PFSK-1 (cell line): ENCODE results near the gene ENPP6.

Source experiments
- FOXP2 ChIP-seq: optimal IDR thresholded peaks from 2 replicates; pipeline ENCODE3; 2011; ENCODE audit warnings: borderline replicate concordance, control low read depth, inconsistent platforms; ENCODE audit not compliant: insufficient read depth; ENCODE audit errors: extremely low read length, extremely low read depth
- POLR2AphosphoS5 ChIP-seq: IDR thresholded peaks from 2 replicates; pipeline ENCODE4 v1.6.1; 2012; ENCODE audit warnings: low read depth, mild to moderate bottlenecking, control low read depth, low read length, moderate library complexity
- SIN3A ChIP-seq: IDR thresholded peaks from 2 replicates; pipeline ENCODE4 v1.6.1; 2012; ENCODE audit warnings: mild to moderate bottlenecking, low read length, moderate library complexity, borderline replicate concordance; ENCODE audit not compliant: insufficient read depth
- TAF1 ChIP-seq: IDR thresholded peaks from 2 replicates; pipeline ENCODE4 v1.6.1; 2012; ENCODE audit warnings: low read length, control low read depth, borderline replicate concordance; ENCODE audit not compliant: insufficient read depth
- TF ChIP-seq, protein P1 (sequence below), 2 experiments: IDR thresholded peaks; 2 replicates each; pipeline versions ENCODE4 v1.6.1 to v1.8.0; 2011 to 2012; ENCODE audit warnings: low read depth in 2 of 2, low read length in 2 of 2, control low read depth in 1 of 2, inconsistent platforms in 1 of 2, mild to moderate bottlenecking in 1 of 2, moderate library complexity in 1 of 2; ENCODE audit not compliant: insufficient read depth in 1 of 2

The ENPP6 gene

DNA sequence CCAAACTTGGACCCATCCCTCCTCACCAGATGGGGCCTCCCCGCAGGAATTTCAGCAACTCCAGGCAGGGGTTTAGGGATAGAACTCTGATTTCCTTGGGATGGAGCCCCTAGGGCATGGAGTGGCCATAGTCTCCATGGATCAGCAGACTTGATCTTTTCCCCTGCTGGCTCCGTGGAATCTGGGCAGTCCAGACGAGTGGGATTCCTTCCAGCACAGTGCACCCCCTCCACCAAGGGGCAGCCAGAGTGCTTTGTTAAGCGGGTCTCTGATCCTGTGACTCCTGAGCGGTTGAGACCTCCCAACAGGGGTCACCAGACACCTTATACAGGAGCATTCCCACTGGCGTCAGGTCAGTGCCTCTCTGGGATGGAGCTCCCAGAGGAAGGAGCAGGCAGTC, 40.4 kb downstream of the ENPP6 start:
- TF ChIP-seq POLR2AphosphoS5 (no peak), SIN3A (no peak), TAF1 (no peak), FOXP2 (no peak)
- TF ChIP-seq, protein P1, sequence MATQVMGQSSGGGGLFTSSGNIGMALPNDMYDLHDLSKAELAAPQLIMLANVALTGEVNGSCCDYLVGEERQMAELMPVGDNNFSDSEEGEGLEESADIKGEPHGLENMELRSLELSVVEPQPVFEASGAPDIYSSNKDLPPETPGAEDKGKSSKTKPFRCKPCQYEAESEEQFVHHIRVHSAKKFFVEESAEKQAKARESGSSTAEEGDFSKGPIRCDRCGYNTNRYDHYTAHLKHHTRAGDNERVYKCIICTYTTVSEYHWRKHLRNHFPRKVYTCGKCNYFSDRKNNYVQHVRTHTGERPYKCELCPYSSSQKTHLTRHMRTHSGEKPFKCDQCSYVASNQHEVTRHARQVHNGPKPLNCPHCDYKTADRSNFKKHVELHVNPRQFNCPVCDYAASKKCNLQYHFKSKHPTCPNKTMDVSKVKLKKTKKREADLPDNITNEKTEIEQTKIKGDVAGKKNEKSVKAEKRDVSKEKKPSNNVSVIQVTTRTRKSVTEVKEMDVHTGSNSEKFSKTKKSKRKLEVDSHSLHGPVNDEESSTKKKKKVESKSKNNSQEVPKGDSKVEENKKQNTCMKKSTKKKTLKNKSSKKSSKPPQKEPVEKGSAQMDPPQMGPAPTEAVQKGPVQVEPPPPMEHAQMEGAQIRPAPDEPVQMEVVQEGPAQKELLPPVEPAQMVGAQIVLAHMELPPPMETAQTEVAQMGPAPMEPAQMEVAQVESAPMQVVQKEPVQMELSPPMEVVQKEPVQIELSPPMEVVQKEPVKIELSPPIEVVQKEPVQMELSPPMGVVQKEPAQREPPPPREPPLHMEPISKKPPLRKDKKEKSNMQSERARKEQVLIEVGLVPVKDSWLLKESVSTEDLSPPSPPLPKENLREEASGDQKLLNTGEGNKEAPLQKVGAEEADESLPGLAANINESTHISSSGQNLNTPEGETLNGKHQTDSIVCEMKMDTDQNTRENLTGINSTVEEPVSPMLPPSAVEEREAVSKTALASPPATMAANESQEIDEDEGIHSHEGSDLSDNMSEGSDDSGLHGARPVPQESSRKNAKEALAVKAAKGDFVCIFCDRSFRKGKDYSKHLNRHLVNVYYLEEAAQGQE (IDR thresholded peaks at IDR 0.05; ENCODE audit: insufficient read depth in 1 of 2, low read depth in 2 of 2, low read length in 2 of 2), result no peak

DNA sequence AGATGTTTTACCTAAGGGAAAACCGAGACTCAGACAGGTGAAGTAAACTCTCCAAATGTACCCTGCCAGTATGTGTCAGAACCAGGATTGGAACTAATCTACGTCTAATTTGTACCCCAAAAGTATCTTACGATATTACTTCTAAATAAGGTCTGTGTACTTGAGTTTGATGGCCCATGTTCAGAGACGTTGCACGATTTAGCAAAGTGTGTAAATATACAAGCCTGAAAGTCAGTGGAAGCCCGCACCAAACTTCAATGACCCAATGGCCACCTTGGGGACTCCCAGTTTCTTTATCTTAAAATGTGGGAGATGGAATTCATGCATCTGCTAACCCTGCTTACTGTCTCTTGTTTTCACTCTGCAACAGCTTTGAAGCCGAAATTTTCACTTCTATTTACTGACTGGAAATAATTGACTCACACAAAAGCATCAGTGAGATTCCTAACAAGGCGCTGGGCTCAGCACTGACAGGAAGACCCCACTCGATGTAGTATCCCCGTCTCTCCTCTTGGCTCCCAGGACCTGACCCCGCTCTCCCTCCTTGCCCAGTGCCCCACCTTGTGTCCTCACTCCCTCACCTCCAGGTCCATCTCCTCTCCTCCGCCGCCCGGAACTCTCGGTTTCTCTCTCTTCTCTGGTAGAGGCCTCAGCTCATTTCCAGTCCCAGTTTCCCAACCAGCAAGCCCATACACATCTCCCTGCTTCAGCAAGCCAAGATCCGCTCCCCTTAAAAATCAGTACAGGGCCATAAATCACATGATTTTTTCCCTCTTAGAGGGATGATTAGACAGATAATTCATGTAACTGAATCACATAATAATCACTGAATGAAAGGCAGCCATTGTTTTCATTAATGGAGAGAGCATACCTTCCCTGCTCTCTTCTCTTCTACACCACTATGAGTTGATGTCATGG, 42.8 kb downstream of the ENPP6 start:
- TF ChIP-seq SIN3A (no peak), POLR2AphosphoS5 (no peak), TAF1 (no peak), FOXP2 (no peak)
- TF ChIP-seq, protein P1 (IDR thresholded peaks at IDR 0.05; ENCODE audit: insufficient read depth in 1 of 2, low read depth in 2 of 2, low read length in 2 of 2), result no peak

DNA sequence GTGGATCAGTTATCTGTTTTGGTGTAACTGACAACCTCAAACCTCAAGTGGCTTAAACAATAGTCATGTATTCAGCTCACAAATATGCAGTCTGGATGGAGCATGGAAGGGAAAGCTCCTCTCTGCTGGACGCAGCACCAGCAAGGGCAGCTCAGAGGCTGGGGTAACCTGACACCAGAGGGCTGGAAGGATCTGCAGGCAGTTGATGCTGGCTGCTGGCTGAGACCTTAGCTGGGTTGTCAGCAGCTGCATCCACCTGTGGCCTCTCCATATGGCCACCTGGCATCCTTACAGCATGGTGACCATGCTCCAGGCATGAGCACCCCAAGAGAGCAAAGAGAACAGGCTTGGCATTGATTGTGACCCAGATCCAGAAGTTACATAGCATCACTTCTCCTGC, 46.7 kb downstream of the ENPP6 start:
- TF ChIP-seq TAF1, result no peak
- TF ChIP-seq POLR2AphosphoS5, result no peak

DNA sequence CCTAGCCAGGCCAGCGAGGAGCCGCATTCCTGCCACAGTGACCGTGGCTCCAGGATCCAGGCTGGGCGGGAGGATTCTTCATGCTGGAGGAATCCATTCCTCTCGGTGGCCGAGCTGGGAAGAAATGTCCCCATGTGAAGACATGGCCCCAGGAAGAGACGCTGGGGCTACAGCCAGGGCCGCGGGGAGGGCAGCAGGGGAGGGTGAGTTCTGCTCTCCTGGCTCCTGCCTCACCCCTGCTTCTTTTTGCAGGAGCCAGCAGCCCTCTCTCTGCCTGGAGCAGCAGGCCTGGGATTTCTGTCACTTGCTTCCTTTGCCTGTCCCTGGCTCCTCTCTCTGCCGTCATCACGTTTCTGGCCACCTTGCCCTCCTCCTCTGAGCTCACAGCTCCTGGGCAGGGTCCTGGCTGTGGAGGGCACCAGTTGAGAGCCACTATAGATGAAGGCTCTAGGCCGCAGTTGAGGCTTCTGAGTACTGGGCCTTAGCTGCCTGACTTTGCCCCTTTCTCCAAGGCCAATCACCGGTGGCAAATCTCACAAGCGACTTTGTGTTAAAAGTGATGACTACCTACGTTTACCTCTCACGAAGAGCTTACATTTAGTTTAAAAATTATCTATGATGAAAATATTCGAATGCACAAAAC, 48.3 kb downstream of the ENPP6 start:
- TF ChIP-seq SIN3A (no peak), FOXP2 (no peak)

DNA sequence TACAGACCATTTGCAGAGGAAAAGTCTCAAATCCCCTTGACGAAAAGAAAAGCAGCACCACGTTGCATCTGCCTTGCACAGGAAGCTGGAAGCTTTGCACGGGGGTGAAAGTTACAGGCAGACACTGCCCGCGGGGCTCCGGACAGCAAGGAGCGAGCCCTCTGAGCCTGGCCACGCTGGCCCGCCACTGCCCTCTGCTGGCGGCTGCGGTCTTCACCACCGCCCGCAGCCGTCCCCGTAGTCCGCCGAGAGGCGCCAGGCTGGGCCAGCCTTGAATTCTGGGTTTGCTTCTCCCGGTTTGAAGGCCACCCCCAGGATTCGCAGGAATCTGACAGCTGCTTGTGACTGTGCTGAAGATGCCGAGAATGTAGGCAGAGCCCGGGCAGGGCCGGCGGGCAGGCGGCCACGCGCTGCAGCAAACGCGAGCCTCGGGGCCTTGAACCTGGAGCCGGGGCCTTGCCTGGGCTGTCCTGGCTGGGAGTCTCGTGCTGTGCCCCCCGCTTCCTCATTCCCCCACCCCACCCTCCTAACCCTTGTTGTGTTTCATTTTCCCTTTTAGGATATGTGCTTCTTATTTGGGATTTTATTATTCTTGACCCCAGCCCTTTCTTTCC, 49.2 kb downstream of the ENPP6 start:
- TF ChIP-seq POLR2AphosphoS5 (no peak), FOXP2 (no peak), SIN3A (no peak), TAF1 (no peak)
- TF ChIP-seq, protein P1 (IDR thresholded peaks at IDR 0.05; ENCODE audit: insufficient read depth in 1 of 2, low read depth in 2 of 2, low read length in 2 of 2), result no peak

DNA sequence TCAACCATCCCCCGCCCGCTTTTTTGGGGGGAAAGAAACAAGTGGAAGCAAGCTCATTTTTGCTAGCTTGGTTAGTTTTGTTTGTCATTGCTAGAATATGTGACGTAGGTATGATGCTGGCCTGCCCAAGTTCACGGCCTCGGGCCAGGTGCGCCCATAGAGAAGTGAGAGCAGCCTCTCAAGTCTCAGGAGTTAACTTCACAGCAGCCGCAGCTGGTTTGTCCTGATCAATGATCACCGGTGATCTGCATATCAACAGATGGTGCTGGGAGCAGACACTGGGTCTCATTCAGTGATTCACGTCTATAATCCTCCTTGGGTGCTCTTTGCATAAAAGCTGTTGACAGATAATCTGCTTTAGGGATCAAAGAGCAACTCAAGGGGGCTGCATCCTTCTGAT, 50.1 kb downstream of the ENPP6 start:
- TF ChIP-seq TAF1 (no peak), FOXP2 (no peak), SIN3A (no peak), POLR2AphosphoS5 (no peak)
- TF ChIP-seq, protein P1 (IDR thresholded peaks at IDR 0.05; ENCODE audit: insufficient read depth in 1 of 2, low read depth in 2 of 2, low read length in 2 of 2), result no peak
